CD14-positive monocyte (primary cell): ENCODE data around the gene PNPLA7. TPM values are rescaled to one million over a fixed set of nuclear protein-coding genes. Genes with fewer than 3 reads are reported as not detected.

Experiments used
- DNase-seq, 3 donors: peaks; one replicate each; pipeline ENCODE4 v3.0.0-alpha.2; 2011 to 2022
- H2AFZ ChIP-seq: 2 replicates; pipeline ENCODE4 v1.6.0; 2012; ENCODE audit warnings: mild to moderate bottlenecking, low read depth, low read length, inconsistent platforms; ENCODE audit not compliant: insufficient read depth, poor library complexity, severe bottlenecking
- H3K27ac ChIP-seq, 2 donors: 1 replicate in 1 of 2; 2 replicates in 1 of 2; pipeline ENCODE4 v1.5.1; 2012 to 2013; ENCODE audit warnings: low read length in 2 of 2, control low read depth in 1 of 2, inconsistent platforms in 1 of 2, low read depth in 1 of 2, mild to moderate bottlenecking in 1 of 2
- H3K27me3 ChIP-seq, 2 donors: one replicate each; pipeline versions ENCODE4 v1.6.0 to v1.6.1; 2011 to 2013; ENCODE audit warnings: low read length in 2 of 2; ENCODE audit not compliant: control insufficient read depth in 2 of 2, insufficient read depth in 2 of 2
- H3K36me3 ChIP-seq, 2 donors: replicated peaks in 1 of 2; 1 replicate in 1 of 2; 2 replicates in 1 of 2; pipeline versions ENCODE4 v1.5.1 to v1.6.1; 2012 to 2013; ENCODE audit warnings: low read length in 2 of 2, control low read depth in 1 of 2, inconsistent platforms in 1 of 2, mild to moderate bottlenecking in 1 of 2; ENCODE audit not compliant: insufficient read depth in 2 of 2, control insufficient read depth in 1 of 2
- H3K4me1 ChIP-seq, 2 donors: 1 replicate in 1 of 2; 2 replicates in 1 of 2; pipeline versions ENCODE4 v1.5.1 to v1.6.1; 2012 to 2013; ENCODE audit warnings: low read length in 2 of 2, control low read depth in 1 of 2, inconsistent platforms in 1 of 2, mild to moderate bottlenecking in 1 of 2, moderate library complexity in 1 of 2; ENCODE audit not compliant: insufficient read depth in 2 of 2, control insufficient read depth in 1 of 2
- H3K4me2 ChIP-seq: replicated peaks from 2 replicates; pipeline ENCODE3; 2012; ENCODE audit warnings: low read length, moderate library complexity, mild to moderate bottlenecking; ENCODE audit not compliant: poor library complexity, severe bottlenecking; ENCODE audit errors: extremely low read depth
- H3K4me3 ChIP-seq, 3 experiments: fragments of 200-600 bp in 1 of 3; sonication (generic) in 1 of 3; replicated peaks in 1 of 3; 1 replicate in 2 of 3; 2 replicates in 1 of 3; pipeline ENCODE4 v1.5.1; 2011 to 2013; ENCODE audit warnings: low read length in 3 of 3, mild to moderate bottlenecking in 3 of 3, control low read depth in 2 of 3, low read depth in 2 of 3, inconsistent platforms in 1 of 3, moderate library complexity in 1 of 3
- H3K79me2 ChIP-seq: 2 replicates; pipeline ENCODE4 v1.6.0; 2012; ENCODE audit warnings: mild to moderate bottlenecking, control low read depth, inconsistent platforms, low read length, moderate library complexity; ENCODE audit not compliant: insufficient read depth
- H3K9ac ChIP-seq: 2 replicates; pipeline ENCODE4 v1.6.0; 2017; ENCODE audit warnings: low read length, mild to moderate bottlenecking; ENCODE audit not compliant: insufficient read depth, poor library complexity, severe bottlenecking
- H3K9me3 ChIP-seq, 2 donors: replicated peaks in 1 of 2; 1 replicate in 1 of 2; 2 replicates in 1 of 2; pipeline versions ENCODE4 v1.5.1 to v1.6.1; 2012 to 2013; ENCODE audit warnings: low read length in 2 of 2, control low read depth in 1 of 2; ENCODE audit not compliant: control insufficient read depth in 1 of 2, insufficient read depth in 1 of 2
- H4K20me1 ChIP-seq: 2 replicates; pipeline ENCODE4 v1.6.0; 2012; ENCODE audit warnings: mild to moderate bottlenecking, low read length, control low read depth, moderate library complexity; ENCODE audit not compliant: insufficient read depth
- H3K27ac Mint-ChIP-seq, 7 donors: one replicate each; pipeline ENCODE4 v1.8.0; 2020; ENCODE audit warnings: mild to moderate bottlenecking in 7 of 7, mixed read lengths in 7 of 7, moderate library complexity in 6 of 7, inconsistent platforms in 2 of 7
- H3K27me3 Mint-ChIP-seq, 3 donors: one replicate each; pipeline ENCODE4 v1.8.0; 2021 to 2022; ENCODE audit warnings: low read depth in 3 of 3, mild to moderate bottlenecking in 3 of 3, mixed read lengths in 3 of 3, moderate library complexity in 3 of 3, inconsistent platforms in 1 of 3
- H3K36me3 Mint-ChIP-seq, 2 donors: one replicate each; pipeline ENCODE4 v1.8.0; 2020; ENCODE audit warnings: mixed read lengths in 2 of 2, inconsistent platforms in 1 of 2, mild to moderate bottlenecking in 1 of 2
- H3K4me1 Mint-ChIP-seq: one replicate; pipeline ENCODE4 v1.8.0; 2020; ENCODE audit warnings: mild to moderate bottlenecking, mixed read lengths
- H3K4me3 Mint-ChIP-seq, 2 donors: one replicate each; pipeline ENCODE4 v1.8.0; 2020; ENCODE audit warnings: mild to moderate bottlenecking in 2 of 2, mixed read lengths in 2 of 2, moderate library complexity in 1 of 2
- H3K9me3 Mint-ChIP-seq, 7 donors: one replicate each; pipeline ENCODE4 v1.8.0; 2020 to 2022; ENCODE audit warnings: mixed read lengths in 7 of 7, mild to moderate bottlenecking in 6 of 7, moderate library complexity in 6 of 7, inconsistent platforms in 2 of 7
- WGBS: methylation state at CpG from one replicate; pipeline ENCODE4 v1.1.5; 2013; ENCODE audit warnings: missing lambda C conversion rate; ENCODE audit not compliant: insufficient coverage; 5-methylcytosine and 5-hydroxymethylcytosine counted together
- intact Hi-C, 2 donors: fragments of 100-400 bp; cut with micrococcal nuclease; formaldehyde crosslinking; loops; one replicate each; pipeline versions ENCODE4 v1.15.0 to v1.15.1; 2023
- polyA plus RNA-seq, 3 donors: library from polyadenylated mRNA; depleted of rRNA in 1 of 3; unstranded in 2 of 3; stranded (reverse) in 1 of 3; fragments of 300-500 nt in 2 of 3; fragments of >200 nt in 1 of 3; fragmentation: Illumina TruSeq in 2 of 3; gene quantifications; 1 replicate in 2 of 3; 2 replicates in 1 of 3; pipeline ENCODE4 v1.2.3, GENCODE V29; 2012 to 2021
- TF ChIP-seq, protein P1 (sequence below): fragments of 200-600 bp; IDR thresholded peaks from one replicate; pipeline ENCODE4 v1.8.0; 2022; ENCODE audit warnings: antibody characterized with exemption, mild to moderate bottlenecking

PNPLA7 gene
- polyA plus RNA-seq, 3 donors = 0.10 to 1.1 (median 0.14) TPM

DNA sequence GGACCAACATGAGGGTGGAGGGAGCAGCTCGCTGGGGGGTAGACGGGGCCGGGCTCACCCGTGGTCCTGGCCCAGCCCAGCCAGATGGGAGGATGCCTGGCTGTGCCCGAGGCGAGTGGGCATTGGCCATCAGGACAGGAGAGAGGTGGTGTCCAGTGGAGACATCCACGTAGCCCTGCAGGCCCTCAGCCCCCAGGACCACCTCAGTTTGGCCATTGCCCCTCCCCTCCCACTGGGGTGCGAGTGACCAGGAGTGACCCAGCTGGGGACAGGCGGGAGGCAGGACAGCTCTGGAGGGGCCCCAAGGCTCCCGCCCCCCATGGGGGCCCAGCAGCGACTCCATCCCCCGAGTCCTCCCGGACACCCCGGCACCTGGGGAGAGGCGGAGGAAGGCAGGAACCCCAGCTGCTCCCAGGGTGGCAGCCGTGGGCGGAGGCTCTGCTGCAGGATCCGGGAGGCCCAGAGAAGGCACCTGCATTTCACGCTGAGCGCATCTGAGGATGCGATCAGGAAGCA, 118.7 kb downstream of the PNPLA7 start:
- no peaks in the 10 kb centered on the region for H3K36me3 Mint-ChIP-seq
- H3K4me3 Mint-ChIP-seq = no peak overlapping the region
- 90% methylated on average over 19 of the region's 21 CpGs for WGBS
- Histone ChIP-seq H3K27ac (no peak overlapping the region), H3K9ac (no peak overlapping the region), H3K4me1 (no peaks in the 10 kb centered on the region), H3K4me2 (no peak overlapping the region), H2AFZ (no peak overlapping the region), H3K9me3 (no peaks in the 10 kb centered on the region), H3K36me3 (no peaks in the 10 kb centered on the region), H4K20me1 (no peaks in the 10 kb centered on the region), H3K27me3 (no peaks in the 10 kb centered on the region), H3K4me3 (no peak overlapping the region), H3K79me2 (no peaks in the 10 kb centered on the region)
- no peaks in the 10 kb centered on the region for H3K4me1 Mint-ChIP-seq
- intact Hi-C loops = no loop called here
- no peak for DNase-seq
- TF ChIP-seq, protein P1, sequence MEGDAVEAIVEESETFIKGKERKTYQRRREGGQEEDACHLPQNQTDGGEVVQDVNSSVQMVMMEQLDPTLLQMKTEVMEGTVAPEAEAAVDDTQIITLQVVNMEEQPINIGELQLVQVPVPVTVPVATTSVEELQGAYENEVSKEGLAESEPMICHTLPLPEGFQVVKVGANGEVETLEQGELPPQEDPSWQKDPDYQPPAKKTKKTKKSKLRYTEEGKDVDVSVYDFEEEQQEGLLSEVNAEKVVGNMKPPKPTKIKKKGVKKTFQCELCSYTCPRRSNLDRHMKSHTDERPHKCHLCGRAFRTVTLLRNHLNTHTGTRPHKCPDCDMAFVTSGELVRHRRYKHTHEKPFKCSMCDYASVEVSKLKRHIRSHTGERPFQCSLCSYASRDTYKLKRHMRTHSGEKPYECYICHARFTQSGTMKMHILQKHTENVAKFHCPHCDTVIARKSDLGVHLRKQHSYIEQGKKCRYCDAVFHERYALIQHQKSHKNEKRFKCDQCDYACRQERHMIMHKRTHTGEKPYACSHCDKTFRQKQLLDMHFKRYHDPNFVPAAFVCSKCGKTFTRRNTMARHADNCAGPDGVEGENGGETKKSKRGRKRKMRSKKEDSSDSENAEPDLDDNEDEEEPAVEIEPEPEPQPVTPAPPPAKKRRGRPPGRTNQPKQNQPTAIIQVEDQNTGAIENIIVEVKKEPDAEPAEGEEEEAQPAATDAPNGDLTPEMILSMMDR = no peak
- peaks cover 0 to 10% (median 2%) of the 10 kb centered on the region in 3 donors for H3K27me3 Mint-ChIP-seq
- H3K9me3 Mint-ChIP-seq = no peaks in the 10 kb centered on the region
- H3K27ac Mint-ChIP-seq = no peak overlapping the region

DNA sequence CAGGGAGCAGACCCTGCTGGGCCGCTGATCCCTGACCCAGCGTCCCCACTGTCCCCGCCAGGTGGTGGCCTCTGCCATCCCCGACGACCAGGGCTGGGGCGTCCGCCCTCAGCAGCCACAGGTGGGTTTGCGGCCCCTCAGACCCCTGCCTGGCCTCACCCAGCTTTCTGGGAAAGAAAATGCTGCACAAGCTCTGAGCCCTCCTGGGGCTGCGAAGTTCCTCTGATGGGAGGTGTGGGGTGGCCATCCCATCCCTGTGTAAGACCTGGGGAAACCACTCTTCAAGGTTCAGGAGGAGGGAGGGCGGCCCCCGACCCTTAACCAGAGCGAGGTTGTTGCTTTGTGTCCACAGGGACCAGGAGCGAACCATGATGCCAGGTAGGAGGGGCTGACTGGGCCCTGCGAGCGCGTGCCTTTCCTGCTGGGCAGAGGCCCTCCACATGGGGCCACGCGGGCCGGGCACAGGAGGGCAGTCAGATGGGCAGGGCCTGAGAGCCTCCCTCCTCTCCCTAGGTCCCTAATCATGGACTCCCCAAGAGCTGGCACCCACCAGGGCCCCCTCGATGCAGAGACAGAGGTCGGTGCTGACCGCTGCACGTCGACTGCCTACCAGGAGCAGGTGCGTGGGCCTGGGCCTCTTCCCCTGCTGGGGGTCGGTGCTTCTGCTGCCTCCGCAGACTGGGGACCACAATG, 119.3 kb downstream of the PNPLA7 start:
- Histone ChIP-seq H3K4me2 (no peak overlapping the region), H3K9ac (no peak overlapping the region), H3K4me3 (no peak overlapping the region), H3K36me3 (no peaks in the 10 kb centered on the region), H3K27me3 (no peaks in the 10 kb centered on the region), H3K79me2 (no peaks in the 10 kb centered on the region), H3K27ac (no peak overlapping the region), H4K20me1 (no peaks in the 10 kb centered on the region), H2AFZ (no peak overlapping the region), H3K4me1 (no peaks in the 10 kb centered on the region), H3K9me3 (no peaks in the 10 kb centered on the region)
- no peak for DNase-seq
- H3K4me3 Mint-ChIP-seq = no peak overlapping the region
- H3K27me3 Mint-ChIP-seq = peaks cover 0 to 10% (median 2%) of the 10 kb centered on the region in 3 donors
- intact Hi-C loops = no loop called here
- no peaks in the 10 kb centered on the region for H3K4me1 Mint-ChIP-seq
- H3K9me3 Mint-ChIP-seq = no peaks in the 10 kb centered on the region
- no peak overlapping the region for H3K27ac Mint-ChIP-seq
- 93% methylated on average over 24 of the region's 27 CpGs for WGBS
- no peaks in the 10 kb centered on the region for H3K36me3 Mint-ChIP-seq
- TF ChIP-seq, protein P1 = no peak
